Ammon's horn (tissue), 1 donor: ENCODE data around the gene DDOST.
"Not testable (repeated sequence)": the region's sequence is repeated elsewhere in the genome, so short reads cannot be mapped to it uniquely, and the experiment has no call there.

Experiments
- DNase-seq: peaks from one replicate; pipeline ENCODE4 v3.0.0-alpha.2; 2016; ENCODE audit warnings: low spot score

Gene DDOST

DNA sequence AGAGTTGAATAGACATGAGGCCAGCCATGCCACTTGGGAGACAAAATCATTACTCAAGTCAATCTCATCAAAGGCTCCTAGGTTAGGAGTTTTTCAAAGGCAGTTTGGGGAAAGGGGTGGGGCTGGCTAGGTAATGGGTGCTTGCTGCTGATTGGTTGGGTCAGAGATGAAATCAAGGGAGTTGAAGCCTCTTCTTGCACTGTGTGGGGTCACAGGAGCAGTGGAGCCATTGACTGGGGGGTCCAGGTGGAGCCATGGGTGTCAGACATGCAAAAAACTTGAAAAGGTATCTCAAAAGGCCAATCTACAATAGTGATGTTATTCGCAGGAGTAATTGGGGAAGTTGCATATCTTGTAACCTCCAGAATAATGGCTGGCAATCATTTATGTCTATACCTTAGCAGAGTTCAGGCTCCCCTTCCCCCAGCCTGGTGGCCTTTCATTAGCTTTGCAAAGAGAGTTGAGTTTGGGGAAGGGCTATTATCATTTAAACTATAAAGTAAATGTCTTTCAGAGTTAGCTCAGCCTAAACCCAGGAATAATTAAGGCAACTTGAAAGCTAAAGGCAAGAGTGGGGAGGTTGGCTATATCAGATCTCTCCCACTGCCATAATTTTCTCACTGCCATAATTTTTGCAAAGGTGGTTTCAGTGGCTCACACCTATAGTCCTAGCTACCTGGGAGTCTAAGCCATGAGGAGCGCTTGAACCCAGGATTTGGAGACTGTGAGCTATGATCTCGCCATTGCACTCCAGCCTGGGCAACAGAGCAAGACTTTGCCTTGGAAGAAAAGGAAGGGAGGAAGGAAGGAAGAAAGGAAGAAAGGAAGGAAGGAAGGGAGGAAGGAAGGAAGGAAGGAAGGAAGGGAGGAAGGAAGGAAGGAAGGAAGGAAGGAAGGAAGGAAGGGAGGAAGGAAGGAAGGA is 35.7 kb downstream of the DDOST start:
- DNase-seq, result no peak

DNA sequence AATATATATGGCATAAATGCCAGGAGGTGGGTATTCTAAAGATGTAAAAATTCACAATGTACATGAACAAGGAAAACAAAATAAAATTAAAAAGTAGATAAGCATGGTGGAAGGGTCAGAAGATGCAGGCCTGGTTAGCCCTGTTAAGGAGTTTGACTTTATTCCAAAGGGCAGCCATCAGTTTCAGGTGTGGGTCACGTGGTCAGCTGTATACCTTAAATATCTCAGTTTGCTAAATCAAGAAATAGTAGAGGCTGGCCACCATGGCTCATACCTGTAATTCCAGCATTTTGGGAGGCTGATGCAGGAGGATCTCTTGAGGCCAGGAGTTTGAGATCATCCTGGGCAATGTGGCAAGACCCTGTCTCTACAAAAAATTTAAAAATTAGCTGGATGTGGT is 36.5 kb downstream of the DDOST start:
- DNase-seq, result no peak

DNA sequence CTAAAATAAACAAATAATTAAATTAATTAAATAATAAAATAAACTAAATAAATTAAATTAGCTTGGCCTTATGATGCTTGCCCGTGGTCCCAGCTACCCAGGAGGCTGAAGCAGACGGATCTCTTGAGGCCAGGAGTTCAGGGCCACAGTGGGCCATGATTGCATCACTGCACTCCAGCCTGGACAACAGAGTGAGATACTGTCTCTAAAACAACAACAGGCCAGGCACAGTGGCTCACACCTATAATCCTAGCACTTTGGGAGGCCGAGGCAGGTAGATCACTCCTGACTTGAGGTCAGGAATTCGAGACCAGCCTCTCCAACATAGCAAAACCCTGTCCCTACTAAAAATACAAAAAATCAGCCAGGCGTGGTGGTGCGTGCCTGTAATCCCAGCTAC is 40.2 kb downstream of the DDOST start:
- no peak for DNase-seq

DNA sequence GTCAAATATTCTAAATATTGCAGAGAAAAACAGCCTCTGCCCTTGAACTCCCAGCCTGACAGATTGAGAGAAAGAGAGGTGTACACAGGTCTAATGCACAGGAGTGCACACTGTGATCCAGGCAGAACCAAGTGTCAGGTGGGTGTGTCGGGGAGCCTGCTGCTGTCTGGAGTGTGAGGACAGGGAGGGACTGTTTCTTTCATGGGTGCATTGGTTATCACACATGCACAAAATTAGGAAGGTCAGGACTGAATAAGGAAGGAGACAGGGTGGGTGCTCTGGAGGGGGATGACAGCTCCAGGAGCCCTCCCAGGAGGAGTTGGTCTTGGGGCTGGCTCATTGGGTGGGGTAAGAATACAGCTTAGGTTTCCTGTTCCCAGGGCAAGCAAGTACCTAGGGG is 41.2 kb downstream of the DDOST start:
- no peak for DNase-seq

DNA sequence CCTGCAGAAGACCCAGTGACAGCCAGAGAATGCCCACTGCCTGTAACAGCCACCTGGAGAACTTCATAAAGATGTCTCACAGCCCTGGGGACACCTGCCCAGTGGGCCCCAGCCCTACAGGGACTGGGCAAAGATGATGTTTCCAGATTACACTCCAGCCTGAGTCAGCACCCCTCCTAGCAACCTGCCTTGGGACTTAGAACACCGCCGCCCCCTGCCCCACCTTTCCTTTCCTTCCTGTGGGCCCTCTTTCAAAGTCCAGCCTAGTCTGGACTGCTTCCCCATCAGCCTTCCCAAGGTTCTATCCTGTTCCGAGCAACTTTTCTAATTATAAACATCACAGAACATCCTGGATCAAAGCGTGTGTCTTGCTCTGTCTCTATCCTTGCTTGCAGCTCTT is 42.6 kb downstream of the DDOST start:
- DNase-seq, result no peak

DNA sequence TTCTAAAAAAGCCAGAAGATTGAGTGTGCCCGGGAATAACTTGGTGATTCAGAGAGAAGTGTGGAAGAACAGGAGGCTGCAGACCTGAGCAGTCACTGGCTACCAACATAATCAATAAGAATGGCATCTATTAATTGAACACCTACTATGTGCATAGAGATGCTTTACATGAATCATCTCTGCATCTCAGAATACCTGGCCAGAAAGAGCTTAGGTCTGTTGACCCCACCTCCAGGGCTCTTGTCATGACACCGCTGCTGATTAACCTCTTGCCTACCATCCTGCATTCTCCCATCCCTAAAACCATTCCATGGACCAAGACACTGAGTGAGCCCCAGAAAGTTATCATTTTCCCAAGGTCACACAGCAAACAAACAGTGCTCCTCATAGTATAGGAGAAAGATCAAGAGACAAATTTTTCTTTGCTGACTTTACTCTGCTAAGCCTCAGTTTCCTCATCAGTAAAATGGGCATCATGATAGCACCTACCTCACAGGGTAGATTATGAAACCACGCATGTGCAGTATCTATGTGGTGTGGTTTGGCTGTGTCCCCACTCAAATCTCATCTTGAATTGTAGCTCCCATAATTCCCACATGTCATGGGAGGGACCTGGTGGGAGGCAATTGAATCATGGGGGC is 44.2 kb downstream of the DDOST start:
- DNase-seq, result no peak

DNA sequence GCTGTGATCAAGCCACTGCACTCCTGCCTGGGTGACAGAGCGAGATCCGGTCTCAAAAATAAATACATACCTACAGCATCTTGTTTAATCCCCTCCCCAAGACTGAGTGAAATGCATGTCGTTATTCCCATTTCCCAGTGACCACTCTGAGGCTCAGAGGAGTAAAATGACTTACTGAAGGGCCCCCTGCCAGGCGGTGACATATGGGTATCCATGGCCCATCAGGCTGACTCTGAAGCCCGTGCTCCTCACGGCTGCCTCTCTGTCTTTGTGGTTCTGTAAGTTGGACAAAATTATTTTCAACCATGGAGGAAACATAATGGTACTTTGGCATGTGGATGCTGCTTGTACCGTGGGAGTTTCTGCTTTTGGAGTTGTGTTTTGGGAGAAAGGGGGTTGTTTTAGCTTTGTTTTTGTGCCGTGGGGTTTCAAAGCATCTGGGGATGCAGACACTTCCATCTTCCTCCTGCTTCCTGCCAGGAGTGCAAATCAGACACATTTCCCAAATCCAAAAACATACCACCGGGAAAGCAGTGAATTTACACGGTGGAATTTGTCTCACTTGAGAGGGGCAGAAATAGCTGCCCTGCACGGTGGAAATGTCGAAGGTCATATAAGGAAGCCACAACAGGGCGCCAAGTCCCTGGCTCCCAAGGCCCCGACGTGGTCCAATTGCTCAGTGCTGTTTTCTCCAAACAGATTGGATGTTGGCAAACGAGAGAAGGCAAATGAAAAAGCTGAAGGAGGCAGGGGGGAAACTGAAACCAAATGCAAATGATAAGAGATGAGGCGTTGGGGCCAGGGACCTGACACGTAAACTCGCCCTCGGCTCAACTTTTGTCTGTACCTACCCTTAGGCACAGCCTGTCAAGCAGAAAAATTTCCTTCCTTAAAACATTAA is 45.0 kb downstream of the DDOST start:
- DNase-seq, result no peak

DNA sequence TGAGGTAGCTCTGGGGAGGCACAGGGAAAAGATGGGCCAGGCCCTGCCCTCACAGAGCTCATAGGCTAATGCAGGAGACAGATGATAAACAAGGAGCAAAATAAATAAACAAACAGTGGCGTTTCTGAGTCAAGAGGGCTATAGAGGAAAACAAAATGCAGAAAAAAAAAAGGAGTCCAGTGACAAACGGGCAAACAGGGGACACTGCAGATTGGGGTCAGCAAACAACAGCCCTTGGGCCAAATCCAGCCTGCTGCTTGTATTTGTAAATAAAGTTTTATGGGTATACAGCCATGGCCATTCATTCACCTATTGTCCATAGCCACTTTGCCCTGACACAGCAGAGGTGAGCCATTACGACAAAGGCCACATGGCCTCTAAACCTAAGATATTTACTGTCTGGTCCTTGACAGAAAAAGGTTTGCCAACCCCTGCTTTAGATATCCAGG is 47.0 kb downstream of the DDOST start:
- DNase-seq, result no peak

DNA sequence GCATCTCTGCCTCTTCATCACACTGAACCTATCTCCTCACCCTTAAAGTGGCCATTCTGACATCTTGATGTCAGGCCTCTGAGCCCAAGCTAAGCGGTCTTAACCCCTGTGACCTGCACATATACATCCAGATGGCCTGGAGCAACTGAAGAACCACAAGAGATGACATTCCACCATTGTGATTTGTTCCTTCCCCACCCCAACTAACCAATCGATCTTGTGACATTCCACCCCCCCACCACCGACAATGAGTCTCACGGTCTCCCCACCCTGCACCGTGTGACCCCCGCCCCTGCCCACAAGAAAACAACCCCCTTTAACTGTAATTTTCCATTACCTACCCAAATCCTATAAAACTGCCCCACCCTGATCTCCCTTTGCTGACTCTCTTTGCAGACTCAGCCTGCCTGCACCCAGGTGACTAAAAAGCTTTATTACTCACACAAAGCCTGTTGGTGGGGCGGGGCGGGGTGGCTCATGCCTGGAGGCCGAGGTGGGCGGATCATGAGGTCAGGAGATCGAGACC is 48.9 kb downstream of the DDOST start:
- DNase-seq, result no peak

DNA sequence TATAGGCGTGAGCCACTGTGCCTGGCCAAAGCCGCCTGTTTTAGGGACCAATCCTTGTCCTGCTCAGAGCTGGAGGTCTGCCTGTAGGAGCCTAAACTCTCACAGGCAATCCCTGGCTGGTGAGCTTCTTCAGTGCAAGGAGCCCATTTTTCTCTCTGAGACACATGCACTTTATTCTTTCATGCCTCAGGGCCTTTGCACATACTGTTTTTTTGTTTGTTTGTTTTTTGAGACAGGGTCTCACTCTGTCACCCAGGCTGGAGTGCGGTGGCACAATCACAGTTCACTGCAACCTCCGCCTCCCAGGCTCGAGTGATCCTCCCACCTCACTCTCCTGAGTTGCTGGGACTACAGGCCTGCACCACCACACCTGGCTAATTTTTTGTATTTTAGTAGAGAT is 49.5 kb downstream of the DDOST start:
- no peak for DNase-seq

DNA sequence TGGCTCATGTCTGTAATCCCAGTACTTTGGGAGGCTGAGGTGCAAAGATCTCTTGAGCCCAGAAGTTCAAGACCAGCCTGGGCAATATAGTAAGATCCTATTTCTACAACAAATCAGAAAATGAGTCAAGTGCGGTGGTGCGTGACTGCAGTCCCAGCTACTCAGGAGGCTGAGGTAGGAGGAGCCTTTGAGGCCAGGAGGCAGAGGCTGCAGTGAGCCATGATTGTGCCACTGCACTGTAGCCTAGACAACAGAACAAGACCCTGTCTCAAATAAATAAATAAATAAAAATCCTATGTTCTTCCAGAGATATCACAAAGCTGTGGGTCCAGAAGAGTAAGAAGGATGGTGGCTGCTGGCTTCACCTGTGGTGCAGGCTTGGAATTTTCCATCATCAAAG is 50.2 kb downstream of the DDOST start:
- DNase-seq, result no peak

DNA sequence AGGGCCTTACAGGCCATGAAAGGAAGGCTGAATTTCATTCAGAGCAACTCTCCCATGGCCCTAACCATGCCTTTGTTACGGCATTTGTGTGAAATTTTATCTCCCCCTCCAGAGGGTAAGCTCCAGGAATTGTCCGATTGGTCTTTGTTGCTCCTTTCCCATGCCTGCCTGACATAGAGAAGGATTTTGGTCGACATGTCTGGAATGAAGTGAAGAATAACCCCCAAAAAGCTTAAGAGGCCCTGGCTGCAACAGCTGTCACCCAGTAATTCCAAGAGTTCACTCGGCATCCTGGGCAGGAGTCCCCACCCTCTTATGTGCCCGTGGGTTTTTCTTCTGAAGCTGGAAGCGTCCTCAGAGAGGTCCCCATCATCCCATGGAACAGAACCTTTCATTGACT is 51.6 kb downstream of the DDOST start:
- no peak for DNase-seq

DNA sequence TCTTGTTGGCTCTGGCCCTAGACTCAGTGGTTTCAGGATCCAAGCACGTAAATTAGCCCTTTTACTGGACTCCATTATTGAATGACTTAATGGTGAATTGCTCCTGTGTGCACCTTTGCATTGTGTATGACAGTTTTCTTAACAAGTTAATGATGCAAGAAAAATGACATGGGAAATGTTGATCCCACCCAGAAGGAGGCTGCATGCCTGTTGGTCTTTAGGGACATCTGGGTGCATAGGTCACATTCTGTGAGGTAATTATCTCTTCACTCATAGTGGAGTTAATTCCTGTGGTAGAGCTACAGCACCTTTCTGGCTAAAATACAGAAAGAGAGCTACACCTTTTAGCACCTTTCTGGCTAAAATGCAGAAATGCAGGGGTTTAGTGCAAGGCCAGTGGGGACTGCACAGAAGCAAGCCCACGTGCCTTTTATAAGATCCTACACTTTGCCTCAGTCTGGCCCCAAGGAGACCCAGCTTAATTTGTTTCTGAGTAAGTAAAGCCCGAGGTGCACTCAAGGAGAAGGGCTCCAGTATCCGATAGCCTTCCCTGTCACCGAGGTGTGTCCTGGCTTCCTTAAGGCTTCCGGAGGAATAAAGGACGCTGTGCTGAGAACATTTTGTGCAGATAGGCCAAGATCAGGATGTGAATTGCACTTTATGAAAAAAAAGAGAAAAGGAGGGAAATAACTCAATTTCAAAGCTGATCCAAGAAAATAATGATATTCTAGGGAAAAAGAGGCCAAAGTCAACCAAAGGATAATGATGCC is 54.2 kb downstream of the DDOST start:
- DNase-seq, result not testable (repeated sequence)

DNA sequence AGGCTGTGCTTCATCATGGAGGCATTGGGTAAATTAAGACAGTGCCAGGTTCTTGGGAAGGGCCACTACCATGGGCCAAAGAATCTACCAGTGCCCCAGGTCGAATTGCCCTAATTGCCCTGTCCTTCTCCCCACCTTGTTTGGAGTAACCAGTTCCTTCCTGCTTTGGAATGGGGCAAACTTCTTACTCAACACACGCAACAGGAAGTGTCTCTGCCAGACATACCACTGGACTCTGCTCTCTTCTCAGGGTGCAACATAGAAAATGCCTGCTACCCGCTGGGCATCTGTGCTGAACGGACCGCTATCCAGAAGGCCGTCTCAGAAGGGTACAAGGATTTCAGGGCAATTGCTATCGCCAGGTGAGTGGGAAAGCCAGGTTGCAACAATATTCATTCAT is 56.5 kb downstream of the DDOST start:
- no peak for DNase-seq

DNA sequence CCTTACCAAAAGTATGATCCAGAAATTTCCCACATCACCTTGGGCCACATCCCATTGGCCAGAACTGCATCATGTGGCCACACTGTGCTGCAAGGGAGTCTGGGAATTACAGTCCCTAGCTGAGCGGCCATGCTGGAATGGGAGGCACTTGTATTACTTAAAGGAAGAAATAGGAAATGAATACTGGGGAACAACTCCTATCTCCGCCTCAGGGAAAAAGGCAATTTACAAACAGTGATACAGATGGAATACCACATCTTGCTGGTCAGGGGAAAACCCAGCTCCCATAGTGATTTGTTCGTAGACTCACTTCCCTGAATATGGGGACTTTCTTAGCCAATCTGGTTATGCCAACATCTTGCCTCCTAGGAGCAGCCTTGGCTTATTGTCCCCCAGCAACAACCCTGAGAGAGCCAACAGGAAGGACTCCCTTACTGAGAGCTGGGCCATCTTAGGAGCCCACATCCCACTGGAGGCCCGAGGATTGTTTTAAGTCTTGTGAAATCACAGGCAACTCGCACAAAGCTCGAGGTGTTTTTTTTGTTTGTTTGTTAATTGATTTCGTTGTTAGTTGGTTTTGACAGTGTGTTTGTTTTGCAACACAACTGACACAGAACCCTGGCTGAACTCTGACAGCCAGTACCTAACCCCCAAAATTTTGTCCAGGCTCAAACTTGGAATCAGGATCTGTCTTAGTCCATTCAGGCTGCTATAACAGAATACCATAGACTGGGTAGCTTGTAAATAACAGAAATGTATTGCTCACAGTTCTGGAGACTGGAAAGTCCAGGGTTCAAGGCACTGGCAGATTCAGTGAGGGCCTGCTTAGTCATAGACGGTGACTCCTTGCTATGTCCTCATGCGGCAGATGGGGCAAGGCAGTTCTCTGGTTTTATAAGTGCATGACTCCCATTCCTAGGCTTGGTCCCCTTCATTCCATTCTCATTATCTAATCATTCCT is 57.4 kb downstream of the DDOST start:
- DNase-seq, result no peak

DNA sequence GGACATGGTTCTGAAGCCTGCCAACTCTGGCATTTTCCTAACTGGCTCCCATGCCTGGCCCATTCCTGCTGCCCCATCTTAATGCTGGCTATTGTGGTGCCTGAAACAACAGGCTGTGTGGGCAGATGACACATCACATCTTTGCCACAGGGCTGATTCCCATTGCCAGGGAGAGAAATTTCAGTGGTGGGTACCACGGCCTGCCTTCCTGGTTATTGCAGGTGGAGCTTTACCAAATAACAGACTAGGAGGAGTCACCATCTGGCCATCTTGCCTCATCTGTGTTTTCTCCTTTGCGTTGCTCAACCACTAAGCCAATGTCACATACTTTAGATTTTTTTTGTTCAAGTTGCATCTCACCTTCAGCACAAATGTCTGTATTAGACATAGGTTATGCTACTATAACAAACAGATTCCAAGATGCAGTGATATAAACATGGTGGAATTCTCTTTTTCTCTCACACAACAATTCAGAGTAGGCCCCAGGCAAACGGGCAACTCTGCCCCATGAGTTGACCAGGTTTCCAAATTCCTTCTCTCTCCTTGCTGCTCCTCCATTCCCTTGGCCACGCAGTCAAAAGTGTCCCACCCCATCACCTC is 58.2 kb downstream of the DDOST start:
- no peak for DNase-seq
